HG03025 (cell line): Measurements from ENCODE around the gene FCGBP.
"Not testable (repeated sequence)": the region's sequence is repeated elsewhere in the genome, so short reads cannot be mapped to it uniquely, and the experiment has no call there.

Source experiments
- ATAC-seq: cut with Tn5 transposase; IDR thresholded peaks from one replicate; pipeline ENCODE4 v1.9.1; 2021; ENCODE audit warnings: mild to moderate bottlenecking, moderate library complexity; ENCODE audit not compliant: unreplicated experiment, low FRiP score

FCGBP gene

GRCh38 chr19:39893366-39894235, 40.8 kb downstream of the FCGBP start:
- not testable (repeated sequence) for ATAC-seq

GRCh38 chr19:39892506-39892902, 41.9 kb downstream of the FCGBP start:
- ATAC-seq = not testable (repeated sequence)

- not testable (repeated sequence) for ATAC-seq
Measured at GRCh38 chr19:39891660-39892505, 42.6 kb downstream of the FCGBP start.

- no peak for ATAC-seq
Measured at GRCh38 chr19:39890755-39891551, 43.5 kb downstream of the FCGBP start.

GRCh38 chr19:39889872-39890754, 44.3 kb downstream of the FCGBP start:
- not testable (repeated sequence) for ATAC-seq

- ATAC-seq = not testable (repeated sequence)
Measured at GRCh38 chr19:39887456-39887951, 46.9 kb downstream of the FCGBP start.

GRCh38 chr19:39885821-39886554, 48.4 kb downstream of the FCGBP start:
- ATAC-seq = not testable (repeated sequence)

- not testable (repeated sequence) for ATAC-seq
Measured at GRCh38 chr19:39884721-39885120, 49.7 kb downstream of the FCGBP start.
